ENCODE results near the gene RPL38.
"Not testable (repeated sequence)": the region's sequence is repeated elsewhere in the genome, so short reads cannot be mapped to it uniquely, and the experiment has no call there.

Gene RPL38

GRCh38 chr17:74185571-74186185, 17.8 kb upstream of the RPL38 start:
- no peak for DNase-seq

GRCh38 chr17:74186498-74186897, 17.0 kb upstream of the RPL38 start:
- no peak for DNase-seq

- DNase-seq = no peak
These were observed 15.7 kb upstream of the RPL38 start for GRCh38 chr17:74187761-74188160.

GRCh38 chr17:74188687-74189086, 14.8 kb upstream of the RPL38 start:
- DNase-seq = not testable (repeated sequence)

- DNase-seq = peak; percentile 46
These were observed 13.3 kb upstream of the RPL38 start for GRCh38 chr17:74190154-74190553.

- no peak for DNase-seq
These were observed 12.6 kb upstream of the RPL38 start for GRCh38 chr17:74190807-74191406.

GRCh38 chr17:74192950-74193781, 10.3 kb upstream of the RPL38 start:
- no peak for DNase-seq

GRCh38 chr17:74194682-74195081, 8.8 kb upstream of the RPL38 start:
- DNase-seq = no peak

GRCh38 chr17:74196541-74197317, 6.7 kb upstream of the RPL38 start:
- no peak for DNase-seq

GRCh38 chr17:74197801-74198200, 5.7 kb upstream of the RPL38 start:
- DNase-seq = no peak

GRCh38 chr17:74198694-74199093, 4.8 kb upstream of the RPL38 start:
- no peak for DNase-seq

- DNase-seq = no peak
These were observed 4.0 kb upstream of the RPL38 start for GRCh38 chr17:74199306-74200092.

GRCh38 chr17:74200112-74200511, 3.4 kb upstream of the RPL38 start:
- DNase-seq = no peak

GRCh38 chr17:74201250-74201649, 2.2 kb upstream of the RPL38 start:
- DNase-seq = no peak

GRCh38 chr17:74201948-74202347, 1.5 kb upstream of the RPL38 start:
- no peak for DNase-seq

GRCh38 chr17:74202938-74203337, 540 bp upstream of the RPL38 start:
- no peak for DNase-seq

GRCh38 chr17:74204474-74204873, 996 bp downstream of the RPL38 start:
- DNase-seq = no peak

GRCh38 chr17:74205274-74205673, 1.8 kb downstream of the RPL38 start:
- DNase-seq = no peak

- no peak for DNase-seq
These were observed 2.9 kb downstream of the RPL38 start for GRCh38 chr17:74206332-74206818.

- peak; percentile 57 for DNase-seq
These were observed 7.0 kb downstream of the RPL38 start for GRCh38 chr17:74210191-74211140.
